Transverse colon (tissue), 4 donors: ENCODE measurements around the gene DEDD2. TPM values are rescaled to one million over a fixed set of nuclear protein-coding genes. Genes with fewer than 3 reads are reported as not detected.

ENCODE experiments used
- DNase-seq: peaks from one replicate; pipeline ENCODE4 v3.0.0-alpha.2; 2019
- H3K27ac ChIP-seq, 4 donors: fragments of 200-600 bp; sonication (generic); 2 replicates each; pipeline ENCODE4 v1.5.1; 2016 to 2018; ENCODE audit warnings: inconsistent platforms in 4 of 4
- H3K27me3 ChIP-seq: fragments of 200-600 bp; sonication (generic); 2 replicates; pipeline ENCODE4 v1.5.1; 2017; ENCODE audit warnings: inconsistent platforms
- H3K36me3 ChIP-seq, 4 donors: fragments of 200-600 bp; sonication (generic); 2 replicates each; pipeline ENCODE4 v1.5.1; 2017 to 2019; ENCODE audit warnings: inconsistent platforms in 4 of 4
- H3K4me1 ChIP-seq, 4 donors: fragments of 200-600 bp; sonication (generic); 2 replicates each; pipeline ENCODE4 v1.5.1; 2017 to 2020; ENCODE audit warnings: inconsistent platforms in 4 of 4
- H3K4me3 ChIP-seq, 4 donors: fragments of 200-600 bp; sonication (generic); 1 replicate in 1 of 4; 2 replicates in 3 of 4; pipeline versions ENCODE4 v1.5.1 to v1.6.1; 2017 to 2019; ENCODE audit warnings: inconsistent platforms in 4 of 4
- H3K9me3 ChIP-seq, 2 donors: fragments of 200-600 bp; sonication (generic); 2 replicates each; pipeline ENCODE4 v1.5.1; 2017 to 2019; ENCODE audit warnings: inconsistent platforms in 2 of 2
- EP300 ChIP-seq: sonication (generic); formaldehyde crosslinking; IDR thresholded peaks from one replicate; pipeline ENCODE4 v1.6.1; 2017; ENCODE audit warnings: antibody characterized with exemption, low read depth
- POLR2A ChIP-seq: fragments of 450-650 bp; IDR thresholded peaks from one replicate; pipeline ENCODE4 v1.6.1; 2016; ENCODE audit warnings: antibody characterized with exemption, mild to moderate bottlenecking, moderate library complexity
- POLR2AphosphoS5 ChIP-seq, 3 donors: sonication (generic); formaldehyde crosslinking; IDR thresholded peaks; one replicate each; pipeline ENCODE4 v1.6.1; 2016; ENCODE audit warnings: antibody characterized with exemption in 3 of 3
- WGBS, 2 donors: methylation state at CpG; one replicate each; pipeline ENCODE4 v1.1.5; 2018; ENCODE audit warnings: low coverage in 1 of 2; 5-methylcytosine and 5-hydroxymethylcytosine counted together
- in situ Hi-C, 4 donors: fragments of 200-750 bp; cut with MboI; loops; one replicate each; pipeline versions ENCODE4 v1.15.0 to v1.15.1; 2017; ENCODE audit warnings: low sequenced_read_pairs in 3 of 4, low pct_ligation_motif_present in 1 of 4, low pct_unique_long_range_greater_than_20kb in 1 of 4
- intact Hi-C: fragments of 100-400 bp; cut with DNase I; formaldehyde crosslinking; loops from one replicate; pipeline ENCODE4 v1.15.1; 2023; ENCODE audit warnings: low total_unique reads
- total RNA-seq, 4 donors: library from RNA; depleted of rRNA; stranded (reverse); fragments of >200 nt; gene quantifications; one replicate each; pipeline ENCODE4 v1.1.0, GENCODE V29; 2016
- TF ChIP-seq, protein P1 (sequence below), 5 experiments: fragments of 200-600 bp in 3 of 5; fragments of 450-650 bp in 2 of 5; sonication (generic) in 3 of 5; IDR thresholded peaks; 1 replicate in 2 of 5; 2 replicates in 3 of 5; pipeline ENCODE4 v1.5.1; 2016 to 2017; ENCODE audit warnings: antibody characterized with exemption in 5 of 5, inconsistent platforms in 3 of 5, mild to moderate bottlenecking in 2 of 5, moderate library complexity in 1 of 5

DEDD2 gene
- total RNA-seq, 4 donors from 2014 or later = 52.2 to 90.8 (median 63.0) TPM

DNA sequence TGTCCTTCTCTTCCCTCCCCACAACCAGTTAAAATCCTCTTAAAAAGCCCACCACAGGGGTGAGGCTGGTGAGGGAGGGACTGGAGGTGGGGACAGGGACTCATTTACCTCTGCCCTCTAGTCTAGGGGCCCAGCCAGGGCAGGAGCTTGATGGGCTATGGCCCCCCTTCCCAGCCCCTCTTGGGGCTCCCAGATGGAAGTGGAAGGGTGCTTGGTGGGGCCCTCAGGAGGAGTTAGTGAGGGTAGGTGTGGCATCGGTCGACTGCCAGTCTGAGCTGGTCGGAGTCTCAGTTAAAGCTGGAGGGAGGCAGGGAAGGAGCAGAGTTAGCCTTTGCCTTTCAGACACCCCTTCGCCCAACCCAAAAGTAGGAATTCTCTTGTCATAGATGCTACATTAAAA is 13.1 kb upstream of the DEDD2 start:
- H3K4me3 ChIP-seq = no peak overlapping the region
- 86% methylated on average over 4 of the region's 4 CpGs; no CpG with 5 or more reads in 1 of the 2 donors for WGBS, 2 donors
- H3K27me3 ChIP-seq = no peaks in the 10 kb centered on the region
- intact Hi-C loops = no loop called here
- H3K36me3 ChIP-seq = peaks cover 0 to 41% (median 17%) of the 10 kb centered on the region in 4 donors
- no peaks in the 10 kb centered on the region for H3K9me3 ChIP-seq
- H3K4me1 ChIP-seq = peaks cover 0 to 6% (median 0%) of the 10 kb centered on the region in 4 donors
- in situ Hi-C loops = no loop called here
- no peak overlapping the region for H3K27ac ChIP-seq
- DNase-seq = no peak
- TF ChIP-seq EP300 (no peak), POLR2A (no peak), POLR2AphosphoS5 (IDR thresholded peaks at IDR 0.05) (no peak)
- TF ChIP-seq, protein P1, sequence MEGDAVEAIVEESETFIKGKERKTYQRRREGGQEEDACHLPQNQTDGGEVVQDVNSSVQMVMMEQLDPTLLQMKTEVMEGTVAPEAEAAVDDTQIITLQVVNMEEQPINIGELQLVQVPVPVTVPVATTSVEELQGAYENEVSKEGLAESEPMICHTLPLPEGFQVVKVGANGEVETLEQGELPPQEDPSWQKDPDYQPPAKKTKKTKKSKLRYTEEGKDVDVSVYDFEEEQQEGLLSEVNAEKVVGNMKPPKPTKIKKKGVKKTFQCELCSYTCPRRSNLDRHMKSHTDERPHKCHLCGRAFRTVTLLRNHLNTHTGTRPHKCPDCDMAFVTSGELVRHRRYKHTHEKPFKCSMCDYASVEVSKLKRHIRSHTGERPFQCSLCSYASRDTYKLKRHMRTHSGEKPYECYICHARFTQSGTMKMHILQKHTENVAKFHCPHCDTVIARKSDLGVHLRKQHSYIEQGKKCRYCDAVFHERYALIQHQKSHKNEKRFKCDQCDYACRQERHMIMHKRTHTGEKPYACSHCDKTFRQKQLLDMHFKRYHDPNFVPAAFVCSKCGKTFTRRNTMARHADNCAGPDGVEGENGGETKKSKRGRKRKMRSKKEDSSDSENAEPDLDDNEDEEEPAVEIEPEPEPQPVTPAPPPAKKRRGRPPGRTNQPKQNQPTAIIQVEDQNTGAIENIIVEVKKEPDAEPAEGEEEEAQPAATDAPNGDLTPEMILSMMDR (IDR thresholded peaks at IDR 0.05) = no peak

DNA sequence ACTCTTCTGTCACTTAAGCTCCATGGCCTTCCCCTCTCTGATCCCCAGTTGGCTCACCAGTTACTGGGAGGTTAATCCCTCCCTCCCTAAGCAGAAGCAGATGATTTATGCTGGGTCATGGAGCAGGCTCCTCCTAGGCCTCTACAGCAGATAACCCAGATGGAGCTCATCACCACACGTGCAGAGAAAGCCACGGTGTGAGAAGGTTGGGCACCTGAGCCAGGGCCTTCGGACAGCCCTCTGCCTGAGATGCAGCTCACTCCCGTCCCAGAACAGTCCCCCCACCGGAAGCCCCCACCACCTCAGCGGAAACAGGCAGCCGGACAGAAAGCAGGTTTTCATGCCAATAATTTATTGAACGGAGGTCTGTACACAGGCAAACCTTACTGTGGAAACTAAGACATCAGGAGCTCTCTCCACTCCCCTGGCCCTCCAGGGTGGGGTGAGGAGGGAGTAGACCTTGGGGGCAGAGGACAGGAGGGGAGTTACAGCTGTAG is 12.4 kb upstream of the DEDD2 start:
- H3K9me3 ChIP-seq = no peaks in the 10 kb centered on the region
- H3K4me3 ChIP-seq = no peak overlapping the region
- no peaks in the 10 kb centered on the region for H3K27me3 ChIP-seq
- WGBS, 2 donors = 75 to 100% methylated on average over 1 to 8 of the region's 8 CpGs
- intact Hi-C loops (no loop called here), in situ Hi-C loops (no loop called here)
- H3K36me3 ChIP-seq = peaks cover 0 to 41% (median 19%) of the 10 kb centered on the region in 4 donors
- no peak for TF ChIP-seq POLR2AphosphoS5 (IDR thresholded peaks at IDR 0.05)
- TF ChIP-seq, protein P1 (IDR thresholded peaks at IDR 0.05) = no peak
- no peak for TF ChIP-seq POLR2A
- DNase-seq = no peak
- no peak overlapping the region for H3K27ac ChIP-seq
- peaks cover 0 to 6% (median 0%) of the 10 kb centered on the region in 4 donors for H3K4me1 ChIP-seq

DNA sequence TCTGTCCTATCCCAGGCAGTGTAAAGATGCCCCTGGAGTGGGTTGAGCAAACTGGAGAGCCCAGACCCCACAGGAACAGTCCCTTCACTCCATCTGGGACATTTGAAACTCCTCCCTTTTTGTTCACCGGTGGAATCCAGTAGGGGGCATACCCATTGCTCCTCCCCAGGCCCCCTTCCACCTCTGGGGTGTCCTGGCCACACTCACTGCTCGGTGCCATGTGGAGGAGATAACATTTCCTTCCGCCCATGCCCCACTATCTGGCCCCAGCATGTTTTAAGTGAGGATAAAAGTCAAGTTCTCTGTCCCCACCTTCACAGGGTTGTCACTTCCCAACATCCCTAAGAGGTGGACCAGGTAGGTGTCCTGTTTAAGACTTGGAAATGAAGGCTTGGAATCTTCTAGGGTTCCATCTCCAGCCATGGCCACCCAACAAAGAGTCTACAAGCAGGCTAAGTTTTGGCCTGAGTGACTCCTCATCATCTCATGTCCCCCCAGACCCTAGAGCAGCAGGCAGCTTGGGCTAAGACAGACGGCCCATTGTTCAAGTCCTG is 11.9 kb upstream of the DEDD2 start:
- 83% methylated on average over 4 of the region's 4 CpGs; no CpG with 5 or more reads in 1 of the 2 donors for WGBS, 2 donors
- Histone ChIP-seq H3K4me1 (peaks cover 0 to 6% (median 0%) of the 10 kb centered on the region in 4 donors), H3K36me3 (peaks cover 0 to 43% (median 21%) of the 10 kb centered on the region in 4 donors), H3K27me3 (no peaks in the 10 kb centered on the region), H3K9me3 (no peaks in the 10 kb centered on the region), H3K4me3 (no peak overlapping the region), H3K27ac (no peak overlapping the region)
- in situ Hi-C loops = no loop called here
- intact Hi-C loops = no loop called here
- no peak for DNase-seq
- no peak for TF ChIP-seq POLR2AphosphoS5 (IDR thresholded peaks at IDR 0.05)

DNA sequence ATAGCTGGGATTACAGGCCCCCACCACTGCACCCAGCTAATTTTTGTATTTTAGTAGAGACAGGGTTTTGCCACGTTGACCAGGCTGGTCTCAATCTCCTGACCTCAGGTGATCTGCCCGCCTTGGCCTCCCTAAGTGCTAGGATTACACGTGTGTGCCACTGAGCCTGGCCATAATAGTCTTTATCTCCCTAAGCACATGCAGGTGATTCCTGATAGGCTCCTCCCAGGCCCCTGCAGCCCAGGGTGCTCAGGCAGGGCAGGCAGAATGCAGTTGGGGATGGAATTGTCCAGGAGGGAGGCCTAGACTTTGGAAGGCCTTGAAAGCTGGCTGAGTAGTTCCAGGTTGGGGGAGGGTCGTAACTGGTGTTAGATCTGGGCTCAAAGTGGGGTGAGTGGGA is 11.2 kb upstream of the DEDD2 start:
- H3K36me3 ChIP-seq = peaks cover 0 to 39% (median 22%) of the 10 kb centered on the region in 4 donors
- H3K9me3 ChIP-seq = no peaks in the 10 kb centered on the region
- no peaks in the 10 kb centered on the region for H3K27me3 ChIP-seq
- peaks cover 0 to 6% (median 0%) of the 10 kb centered on the region in 4 donors for H3K4me1 ChIP-seq
- WGBS, 2 donors = 79% methylated on average over 4 of the region's 4 CpGs; no CpG with 5 or more reads in 1 of the 2 donors
- DNase-seq = no peak
- in situ Hi-C loops (no loop called here), intact Hi-C loops (no loop called here)
- TF ChIP-seq, protein P1 (IDR thresholded peaks at IDR 0.05) = no peak
- no peak for TF ChIP-seq EP300
- TF ChIP-seq POLR2AphosphoS5 (IDR thresholded peaks at IDR 0.05) = no peak
- TF ChIP-seq POLR2A = no peak
- H3K27ac ChIP-seq = no peak overlapping the region
- H3K4me3 ChIP-seq = no peak overlapping the region

DNA sequence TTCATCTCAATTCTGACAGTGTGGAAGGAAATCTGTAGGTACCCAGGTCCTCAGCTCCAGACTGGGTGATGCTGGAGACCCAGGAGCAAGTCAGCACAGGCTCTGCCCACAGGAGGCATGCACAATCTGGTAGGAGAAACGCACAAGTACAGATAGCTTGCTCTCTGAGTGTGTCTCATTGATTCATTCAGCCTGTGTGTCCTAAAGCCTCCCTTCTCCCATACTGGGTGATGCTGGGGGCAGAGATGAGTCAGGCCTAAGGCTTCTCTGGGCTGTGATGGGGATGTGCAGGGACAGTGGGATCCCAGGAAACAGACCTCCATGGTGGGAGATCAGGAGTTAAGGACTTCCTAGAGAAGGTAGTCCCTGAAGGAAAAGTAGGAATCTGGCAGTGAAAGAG is 9.4 kb upstream of the DEDD2 start:
- intact Hi-C loops = no loop called here
- in situ Hi-C loops = no loop called here
- TF ChIP-seq POLR2A = no peak
- TF ChIP-seq, protein P1 (IDR thresholded peaks at IDR 0.05) = no peak
- TF ChIP-seq POLR2AphosphoS5 (IDR thresholded peaks at IDR 0.05) = no peak
- Histone ChIP-seq H3K27me3 (no peaks in the 10 kb centered on the region), H3K4me1 (peaks cover 0 to 10% (median 2%) of the 10 kb centered on the region in 4 donors), H3K27ac (no peak overlapping the region), H3K4me3 (no peak overlapping the region), H3K36me3 (peaks cover 0 to 39% (median 20%) of the 10 kb centered on the region in 4 donors), H3K9me3 (no peaks in the 10 kb centered on the region)
- 93 to 100% methylated on average over 1 of the region's 1 CpG for WGBS, 2 donors
- DNase-seq = no peak
